GM20431 (cell line): ENCODE results near the gene MB21D2.
"Not testable (repeated sequence)": the region's sequence is repeated elsewhere in the genome, so short reads cannot be mapped to it uniquely, and the experiment has no call there.

ENCODE experiments used
- in situ Hi-C: fragments of 300-500 bp; cut with MseI, MboI; formaldehyde crosslinking; loops from one replicate; pipeline ENCODE4 v1.15.0; 2020; ENCODE audit warnings: low sequenced_read_pairs; ENCODE audit not compliant: unreplicated experiment

The MB21D2 gene

GRCh38 chr3:192866804-192867203 is 50.9 kb downstream of the MB21D2 start:
- in situ Hi-C loops, result no loop called here

GRCh38 chr3:192864941-192865340 is 52.7 kb downstream of the MB21D2 start:
- in situ Hi-C loops, result no loop called here

GRCh38 chr3:192863091-192863420 is 54.6 kb downstream of the MB21D2 start:
- in situ Hi-C loops, result no loop called here

GRCh38 chr3:192862408-192863090 is 55.1 kb downstream of the MB21D2 start:
- in situ Hi-C loops, result no loop called here

GRCh38 chr3:192861972-192862371 is 55.7 kb downstream of the MB21D2 start:
- in situ Hi-C loops, result no loop called here

- in situ Hi-C loops, result no loop called here
Measured at GRCh38 chr3:192860454-192860853, 57.2 kb downstream of the MB21D2 start.

- in situ Hi-C loops, result no loop called here
Measured at GRCh38 chr3:192858849-192859585, 58.6 kb downstream of the MB21D2 start.

- in situ Hi-C loops, result no loop called here
Measured at GRCh38 chr3:192857260-192857661, 60.4 kb downstream of the MB21D2 start.

- in situ Hi-C loops, result no loop called here
Measured at GRCh38 chr3:192855434-192855833, 62.2 kb downstream of the MB21D2 start.

- in situ Hi-C loops, result no loop called here
Measured at GRCh38 chr3:192851821-192852372, 65.8 kb downstream of the MB21D2 start.

- in situ Hi-C loops, result no loop called here
Measured at GRCh38 chr3:192850451-192850981, 67.1 kb downstream of the MB21D2 start.

GRCh38 chr3:192849821-192850220 is 67.8 kb downstream of the MB21D2 start:
- in situ Hi-C loops, result not testable (repeated sequence)

GRCh38 chr3:192848371-192849233 is 69.1 kb downstream of the MB21D2 start:
- in situ Hi-C loops, result no loop called here

GRCh38 chr3:192847941-192848340 is 69.7 kb downstream of the MB21D2 start:
- in situ Hi-C loops, result no loop called here

- in situ Hi-C loops, result no loop called here
Measured at GRCh38 chr3:192845526-192845855, 72.2 kb downstream of the MB21D2 start.

- in situ Hi-C loops, result no loop called here
Measured at GRCh38 chr3:192844836-192845525, 72.7 kb downstream of the MB21D2 start.

- in situ Hi-C loops, result no loop called here
Measured at GRCh38 chr3:192844486-192844765, 73.2 kb downstream of the MB21D2 start.

GRCh38 chr3:192843723-192844485 is 73.8 kb downstream of the MB21D2 start:
- in situ Hi-C loops, result no loop called here

- in situ Hi-C loops, result no loop called here
Measured at GRCh38 chr3:192843119-192843518, 74.5 kb downstream of the MB21D2 start.
